H1 (cell line): ENCODE data around the gene SGSM1. TPM values are rescaled to one million over a fixed set of nuclear protein-coding genes. Genes with fewer than 3 reads are reported as not detected.

ENCODE experiments used
- CHD2 ChIP-seq: IDR thresholded peaks from 2 replicates; pipeline ENCODE4 v1.6.1; 2012; ENCODE audit warnings: low read length, improper control_type of control experiment
- PHF8 ChIP-seq: fragments of 200-600 bp; sonication (generic); conservative IDR thresholded peaks from 2 replicates; pipeline ENCODE4 v1.7.1; 2012; ENCODE audit warnings: low read depth, mild to moderate bottlenecking, inconsistent platforms, low read length, moderate library complexity
- POLR2AphosphoS5 ChIP-seq: IDR thresholded peaks from 2 replicates; pipeline ENCODE4 v1.6.1; 2011; ENCODE audit warnings: low read depth, low read length
- RNF2 ChIP-seq: fragments of 200-900, 300-1000 bp; sonication (generic); IDR thresholded peaks from 2 replicates; pipeline ENCODE4 v1.7.1; 2016; ENCODE audit warnings: borderline replicate concordance, low read depth, mild to moderate bottlenecking, antibody characterized with exemption, low read length; ENCODE audit not compliant: poor library complexity, severe bottlenecking; ENCODE audit errors: missing control alignments
- SP4 ChIP-seq: IDR thresholded peaks from 2 replicates; pipeline ENCODE4 v1.6.1; 2012; ENCODE audit warnings: low read length, inconsistent platforms
- polyA plus RNA-seq, 7 experiments: library from polyadenylated mRNA; depleted of rRNA in 3 of 7; stranded (reverse) in 5 of 7; unstranded in 2 of 7; fragments of >200 nt in 5 of 7; fragments of 200-250 nt in 2 of 7; gene quantifications; 1 replicate in 5 of 7; 2 replicates in 1 of 7; 4 replicates in 1 of 7; pipeline versions ENCODE4 v1.2.1 to v1.2.3, GENCODE V29; 2011 to 2013; ENCODE audit warnings: missing spikeins in 2 of 7, mixed read lengths in 2 of 7
- total RNA-seq: library from RNA; stranded (reverse); fragmentation: NEBNext Ultra II Directional; extraction: Animal tissue kit (Norgen Biotek cat#: 25700); gene quantifications from 2 replicates; pipeline ENCODE4 v1.2.1, GENCODE V29; 2021

The SGSM1 gene
- total and polyA plus RNA-seq, 2 of the 8 experiments (the other 6 are each of a cell fraction or from before 2014, with no cell fraction given): 2.8 to 5.2 TPM

DNA sequence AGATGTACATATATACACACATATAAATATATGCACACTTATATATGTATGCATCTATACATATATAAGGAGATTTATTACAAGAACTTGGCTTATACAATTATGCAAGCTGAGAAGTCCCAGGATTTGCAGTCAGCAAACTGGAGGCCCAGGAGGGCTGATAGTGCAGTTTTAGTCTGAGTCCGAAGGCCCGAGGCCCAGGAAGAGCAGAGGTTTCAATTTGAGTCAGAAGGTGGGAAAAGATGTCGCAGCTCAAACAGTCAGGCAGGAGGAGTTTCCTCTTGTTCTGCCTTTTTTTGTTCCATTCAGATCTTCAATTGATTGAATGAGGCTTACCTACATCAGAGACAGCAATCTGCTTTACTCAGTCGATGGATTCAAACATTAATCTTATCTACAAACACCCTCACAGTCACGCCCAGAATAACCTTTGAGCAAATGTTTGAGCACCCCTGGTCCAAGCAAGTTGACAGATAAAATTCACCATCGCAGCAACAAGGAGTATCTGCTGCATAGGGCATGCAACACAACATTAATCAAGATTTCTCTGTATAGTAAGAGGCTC lies 4.0 kb upstream of the SGSM1 start (continued):
- TF ChIP-seq PHF8 (no peak), RNF2 (no peak), CHD2 (no peak), SP4 (no peak), POLR2AphosphoS5 (no peak)
- TF ChIP-seq, all 59 proteins: peak for 0
